HG03025 (cell line): ENCODE results near the gene UBXN7.
A peak's percentile ranks its signal among the peaks of the same experiment; 100 is the strongest.
"Not testable (repeated sequence)": the region's sequence is repeated elsewhere in the genome, so short reads cannot be mapped to it uniquely, and the experiment has no call there.

Source experiments
- ATAC-seq: cut with Tn5 transposase; IDR thresholded peaks from one replicate; pipeline ENCODE4 v1.9.1; 2021; ENCODE audit warnings: mild to moderate bottlenecking, moderate library complexity; ENCODE audit not compliant: unreplicated experiment, low FRiP score

UBXN7 gene, protein sequence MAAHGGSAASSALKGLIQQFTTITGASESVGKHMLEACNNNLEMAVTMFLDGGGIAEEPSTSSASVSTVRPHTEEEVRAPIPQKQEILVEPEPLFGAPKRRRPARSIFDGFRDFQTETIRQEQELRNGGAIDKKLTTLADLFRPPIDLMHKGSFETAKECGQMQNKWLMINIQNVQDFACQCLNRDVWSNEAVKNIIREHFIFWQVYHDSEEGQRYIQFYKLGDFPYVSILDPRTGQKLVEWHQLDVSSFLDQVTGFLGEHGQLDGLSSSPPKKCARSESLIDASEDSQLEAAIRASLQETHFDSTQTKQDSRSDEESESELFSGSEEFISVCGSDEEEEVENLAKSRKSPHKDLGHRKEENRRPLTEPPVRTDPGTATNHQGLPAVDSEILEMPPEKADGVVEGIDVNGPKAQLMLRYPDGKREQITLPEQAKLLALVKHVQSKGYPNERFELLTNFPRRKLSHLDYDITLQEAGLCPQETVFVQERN

GRCh38 chr3:196432137-196432879 lies at the start of gene UBXN7:
TSS of gene UBXN7 (minus strand) at chr3:196432427. CDS start at chr3:196432399, 28 bp downstream.
- peak; percentile 87 for ATAC-seq

- no peak for ATAC-seq
Measured at GRCh38 chr3:196477678-196478077, 45.5 kb upstream of the UBXN7 start.

- ATAC-seq = no peak
Measured at GRCh38 chr3:196472286-196472685, 40.1 kb upstream of the UBXN7 start.

DNA sequence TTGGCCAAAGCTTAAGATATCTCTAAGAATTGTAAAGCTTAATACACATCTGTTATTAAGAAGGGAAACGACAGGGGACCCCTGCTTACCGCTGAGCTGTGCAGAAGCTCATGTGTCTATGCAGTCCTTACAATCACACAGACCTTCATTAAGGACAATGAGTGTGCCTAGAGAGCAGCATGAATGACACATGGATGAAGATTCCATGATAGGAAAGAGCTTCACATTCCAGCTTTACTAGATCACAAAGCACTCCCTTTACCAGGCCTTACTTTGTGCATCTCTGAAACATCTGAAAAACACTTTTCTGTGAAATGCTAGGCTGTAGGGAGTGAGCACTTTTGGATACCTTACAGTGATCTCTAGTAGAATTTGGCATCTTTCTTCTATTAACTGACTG lies 39.3 kb upstream of the UBXN7 start:
- ATAC-seq = no peak

- not testable (repeated sequence) for ATAC-seq
Measured at GRCh38 chr3:196470182-196470581, 38.0 kb upstream of the UBXN7 start.

DNA sequence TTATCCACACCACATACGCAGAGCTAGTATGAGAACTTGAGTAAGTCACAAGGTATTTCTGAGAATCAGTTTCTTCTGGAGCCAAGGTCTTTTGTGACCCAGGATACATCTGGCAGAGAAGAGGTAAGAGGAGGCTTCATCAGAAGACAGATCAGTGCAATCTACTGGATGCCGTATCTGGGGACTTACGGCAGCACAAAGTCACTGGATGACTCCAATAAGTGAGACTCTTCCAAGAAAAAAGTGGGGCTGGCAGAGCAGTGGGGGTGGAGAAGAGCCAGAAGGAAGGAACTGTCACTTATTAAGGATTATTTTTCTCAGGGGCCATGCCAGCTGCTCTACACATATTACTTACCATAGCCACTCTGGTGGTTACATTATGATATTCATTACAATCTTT lies 31.6 kb upstream of the UBXN7 start:
- ATAC-seq = no peak

DNA sequence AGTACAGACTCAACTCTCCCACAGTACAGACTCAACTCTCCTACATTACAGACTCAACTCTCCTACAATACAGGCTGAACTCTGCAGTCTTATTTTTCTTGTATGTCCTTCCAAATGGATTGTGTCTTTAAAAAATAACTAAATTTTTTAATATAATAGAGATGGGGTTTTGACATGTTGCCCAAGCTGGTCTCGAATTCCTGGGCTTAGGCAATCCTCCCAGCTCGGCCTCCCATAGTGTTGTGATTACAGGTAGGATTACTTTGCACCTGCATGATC lies 31.2 kb upstream of the UBXN7 start:
- ATAC-seq = no peak

GRCh38 chr3:196462680-196463477 lies 30.7 kb upstream of the UBXN7 start:
- not testable (repeated sequence) for ATAC-seq

- no peak for ATAC-seq
Measured at GRCh38 chr3:196458063-196458462, 25.8 kb upstream of the UBXN7 start.

GRCh38 chr3:196457470-196457869 lies 25.2 kb upstream of the UBXN7 start:
- ATAC-seq = not testable (repeated sequence)

GRCh38 chr3:196454935-196455334 lies 22.7 kb upstream of the UBXN7 start:
- ATAC-seq = no peak

- ATAC-seq = not testable (repeated sequence)
Measured at GRCh38 chr3:196445391-196445790, 13.2 kb upstream of the UBXN7 start.

- ATAC-seq = no peak
Measured at GRCh38 chr3:196444500-196444894, 12.3 kb upstream of the UBXN7 start.

DNA sequence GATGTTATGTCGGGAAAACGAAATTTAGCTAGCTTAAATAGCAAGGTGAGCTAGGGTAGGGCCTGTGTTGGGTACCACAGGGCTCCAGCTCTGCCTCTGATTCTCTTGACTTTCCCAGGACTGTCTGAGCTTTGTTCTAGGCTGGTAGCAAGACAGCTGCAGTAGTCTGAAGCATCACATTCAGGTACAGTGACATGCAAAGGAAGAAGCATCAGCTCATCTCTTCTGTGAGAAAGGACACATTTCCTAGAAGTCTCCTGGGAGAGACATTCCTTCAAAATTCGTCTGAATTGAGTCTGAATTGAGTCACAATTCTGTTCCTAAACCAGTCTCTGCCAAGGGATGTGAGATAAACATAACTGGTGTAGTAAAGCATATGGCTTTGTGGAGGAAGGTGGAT lies 8.5 kb upstream of the UBXN7 start:
- no peak for ATAC-seq

GRCh38 chr3:196440041-196440537 lies 7.9 kb upstream of the UBXN7 start:
- no peak for ATAC-seq

DNA sequence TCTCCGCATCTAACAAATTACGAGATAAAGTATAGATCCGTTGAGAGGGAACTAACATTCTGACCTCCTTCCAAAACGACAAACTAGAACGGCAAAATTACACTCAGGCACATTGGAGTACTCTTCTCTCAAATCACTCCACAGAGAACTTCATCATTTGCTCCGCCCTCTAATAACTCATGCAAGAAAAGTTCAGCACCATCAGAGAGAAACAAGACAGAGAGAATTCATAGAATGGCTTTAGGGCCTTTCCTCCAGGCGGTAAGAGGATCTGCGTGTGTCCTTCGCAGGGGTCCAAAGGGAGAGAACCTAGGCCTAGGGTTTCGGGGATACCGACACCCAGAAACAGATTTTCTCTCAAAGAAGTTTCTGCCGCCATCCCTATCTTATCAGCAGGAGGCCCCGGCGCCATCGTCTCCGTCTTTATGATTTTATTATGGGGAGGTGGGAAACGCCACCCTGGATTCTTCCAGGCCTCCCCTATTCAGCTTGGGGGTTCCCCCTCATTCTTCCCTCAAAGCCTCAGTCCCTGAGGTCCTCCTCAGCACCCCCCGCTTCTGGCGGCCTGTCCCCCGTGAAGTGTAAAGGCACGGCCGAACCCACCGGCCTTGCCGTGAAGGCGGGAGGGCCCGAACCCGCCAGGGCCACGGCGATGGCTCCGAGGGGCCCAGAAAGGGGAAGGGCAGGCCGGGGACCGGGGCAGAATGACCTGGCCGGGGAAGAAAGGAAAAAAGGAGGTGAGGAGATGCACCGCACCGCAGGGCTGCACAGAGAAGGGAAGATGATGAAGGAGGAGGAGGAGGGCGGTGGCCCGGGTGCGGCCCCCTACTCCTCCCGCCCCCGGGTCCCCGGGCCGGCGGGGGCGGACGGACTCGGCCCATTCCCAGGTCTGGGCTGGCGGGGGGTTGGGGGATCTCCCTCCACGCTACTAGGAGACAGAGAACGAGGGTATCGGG lies 768 bp downstream of the UBXN7 start:
- ATAC-seq = peak; percentile 27

DNA sequence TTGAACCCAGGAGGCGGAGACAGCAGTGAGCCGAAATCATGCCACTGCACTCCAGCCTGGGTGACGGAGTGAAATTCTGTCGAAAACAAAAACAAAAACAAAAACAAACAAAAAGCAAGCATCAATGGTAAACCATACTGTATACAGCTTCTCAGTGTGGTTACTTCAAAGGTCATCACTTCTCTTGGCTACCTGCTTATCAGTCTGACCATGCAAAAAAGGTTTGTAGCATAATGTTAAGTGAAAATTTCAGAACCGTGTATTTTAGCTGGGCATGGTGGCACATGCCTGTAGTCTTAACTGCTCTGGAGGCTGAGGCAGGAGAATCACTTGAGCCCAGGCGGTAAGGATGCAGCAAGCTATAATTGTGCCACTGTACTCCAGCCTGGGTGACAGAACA lies 4.2 kb downstream of the UBXN7 start:
- ATAC-seq = no peak

DNA sequence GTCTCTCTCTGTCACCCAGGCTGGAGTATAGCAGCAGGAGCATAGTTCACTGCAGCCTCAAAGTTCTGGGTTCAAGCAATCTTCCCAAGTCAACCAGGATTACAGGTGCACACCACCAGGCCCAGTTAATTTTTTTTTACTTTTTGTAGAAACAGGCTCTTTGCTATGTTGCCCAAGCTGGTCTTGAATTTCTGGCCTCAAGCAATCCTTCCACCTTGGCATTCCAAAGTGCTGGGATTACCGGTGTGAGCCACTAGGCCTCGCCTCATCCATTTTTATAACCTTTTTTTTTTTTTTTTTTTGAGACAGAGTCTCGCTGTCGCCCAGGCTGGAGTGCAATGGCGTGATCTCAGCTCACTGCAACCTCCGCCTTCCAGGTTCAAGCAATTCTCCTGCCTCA lies 7.8 kb downstream of the UBXN7 start:
- ATAC-seq = not testable (repeated sequence)

- no peak for ATAC-seq
Measured at GRCh38 chr3:196423044-196423781, 9.0 kb downstream of the UBXN7 start.
